HG02763 (cell line): ENCODE data around the gene TNKS1BP1.

ENCODE experiments used
- ATAC-seq: cut with Tn5 transposase; IDR thresholded peaks from one replicate; pipeline ENCODE4 v1.9.1; 2021; ENCODE audit warnings: mild to moderate bottlenecking, moderate library complexity; ENCODE audit not compliant: unreplicated experiment

Gene TNKS1BP1

GRCh38 chr11:57332694-57333440, 8.1 kb upstream of the TNKS1BP1 start:
- ATAC-seq: no peak

DNA sequence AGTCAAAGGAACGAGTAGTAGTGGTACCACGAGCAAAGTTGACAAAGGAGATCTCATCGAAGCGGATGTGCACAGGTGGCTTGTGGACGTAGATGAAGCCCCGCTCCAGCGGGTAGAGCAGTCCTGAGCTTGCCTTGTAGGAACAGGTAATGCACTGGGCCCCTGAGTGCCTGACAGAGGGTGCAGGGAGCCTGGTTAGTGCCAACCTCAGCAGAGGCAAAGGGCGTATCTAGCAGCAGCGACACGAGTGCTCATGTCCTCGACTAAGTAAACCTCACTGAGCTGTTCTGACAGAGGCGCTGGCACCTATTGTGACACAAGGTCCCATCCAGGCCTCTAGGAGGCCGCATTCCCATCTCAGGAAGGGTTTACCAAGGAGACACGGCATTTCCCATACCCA, 7.0 kb upstream of the TNKS1BP1 start:
- ATAC-seq: no peak

DNA sequence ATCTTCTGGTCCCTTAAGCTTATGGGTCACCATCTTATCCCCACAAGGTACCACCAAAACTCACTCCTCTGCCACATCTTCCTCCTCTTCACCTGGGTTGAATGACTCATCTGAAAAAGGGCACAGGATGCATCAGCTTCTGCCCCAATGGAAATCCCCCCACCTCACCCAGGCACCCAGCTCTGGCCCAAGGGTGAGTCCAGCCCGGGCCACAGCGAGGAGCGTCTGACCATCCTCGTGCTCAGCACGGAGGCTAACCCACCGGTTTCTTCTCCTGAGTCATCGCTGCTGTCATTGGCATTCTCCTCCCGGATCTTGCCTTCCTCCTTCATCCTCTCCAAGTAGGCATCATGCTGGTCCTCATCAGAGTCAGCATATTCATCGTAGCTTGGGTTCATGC, 5.3 kb upstream of the TNKS1BP1 start:
- ATAC-seq: no peak

DNA sequence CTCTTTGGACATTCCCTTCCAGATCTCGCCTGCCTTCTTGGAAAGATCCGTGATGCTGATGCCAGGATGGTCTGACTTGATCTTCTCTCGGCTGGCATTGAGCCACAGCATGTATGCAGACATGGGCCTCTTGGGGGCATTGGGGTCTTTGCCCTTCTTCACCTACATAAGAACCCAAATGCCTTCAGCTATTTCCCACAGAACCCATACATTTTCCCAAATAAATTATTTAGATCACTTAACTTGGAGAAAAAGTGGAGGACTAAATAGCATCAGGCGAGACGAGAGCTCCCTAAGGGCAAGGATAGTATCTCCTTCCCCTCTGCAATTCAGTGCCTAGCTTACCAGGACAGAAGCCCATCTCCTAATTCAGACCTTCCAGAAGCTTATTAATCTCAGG, 3.0 kb upstream of the TNKS1BP1 start:
- ATAC-seq: no peak

GRCh38 chr11:57325735-57326048, 940 bp upstream of the TNKS1BP1 start:
- no peak for ATAC-seq

DNA sequence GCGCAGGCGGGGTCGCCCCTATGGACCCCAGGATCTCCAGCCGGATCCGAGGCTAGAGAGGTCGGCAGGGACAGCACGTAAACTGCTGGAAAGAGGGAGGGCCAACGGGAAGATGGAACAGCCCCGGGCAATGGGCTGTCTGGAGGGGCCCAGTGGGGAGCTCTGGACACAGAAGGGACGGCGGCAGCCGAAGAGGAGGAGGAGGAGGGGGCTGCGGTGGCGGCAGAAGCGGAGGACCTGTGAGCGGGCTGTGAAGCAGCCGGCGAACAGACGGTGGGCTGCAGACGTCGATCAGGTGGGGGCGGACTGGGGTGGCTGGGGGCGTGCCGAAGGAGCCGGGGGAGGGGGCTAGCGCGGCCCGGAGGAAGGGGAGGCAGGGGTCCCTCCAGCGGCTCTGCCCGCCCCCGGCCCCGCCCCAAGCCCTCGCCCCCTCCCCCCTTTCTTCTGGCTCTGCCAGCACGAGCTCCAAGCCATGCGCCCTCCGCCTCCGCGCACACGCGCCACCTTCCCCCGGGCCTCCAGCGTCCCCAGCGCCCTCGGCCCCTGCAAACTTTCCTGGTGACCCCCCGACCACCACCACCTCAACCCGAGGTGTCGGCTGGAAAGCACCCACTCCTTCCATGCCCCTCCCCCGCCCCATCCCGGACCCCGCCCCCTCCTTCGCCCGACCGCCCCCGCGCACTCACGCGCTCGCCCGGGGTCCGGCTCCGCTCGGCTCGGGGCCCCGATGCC, 432 bp downstream of the TNKS1BP1 start:
- no peak for ATAC-seq

DNA sequence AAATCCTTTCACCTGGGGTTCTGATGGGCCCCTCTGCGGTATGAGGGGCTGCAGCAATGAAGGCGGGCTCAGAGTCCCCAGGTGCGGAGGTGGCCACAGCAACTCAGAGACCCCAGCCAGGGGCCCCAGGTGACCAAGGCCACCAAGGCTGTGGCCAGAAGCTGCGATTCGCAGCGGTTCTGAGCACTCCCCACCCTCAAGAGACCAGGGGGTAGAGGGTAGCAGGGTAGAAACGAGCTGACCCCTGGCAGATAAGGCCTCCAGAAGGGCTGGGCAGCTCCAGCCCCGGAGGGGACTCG, 948 bp downstream of the TNKS1BP1 start:
- no peak for ATAC-seq

GRCh38 chr11:57323167-57323854, 1.4 kb downstream of the TNKS1BP1 start:
- no peak for ATAC-seq

- ATAC-seq: no peak
Observed at GRCh38 chr11:57322256-57323166, 2.2 kb downstream of the TNKS1BP1 start.

- no peak for ATAC-seq
Observed at GRCh38 chr11:57321388-57322255, 3.1 kb downstream of the TNKS1BP1 start.

- ATAC-seq: no peak
Observed at GRCh38 chr11:57320719-57321387, 3.9 kb downstream of the TNKS1BP1 start.

DNA sequence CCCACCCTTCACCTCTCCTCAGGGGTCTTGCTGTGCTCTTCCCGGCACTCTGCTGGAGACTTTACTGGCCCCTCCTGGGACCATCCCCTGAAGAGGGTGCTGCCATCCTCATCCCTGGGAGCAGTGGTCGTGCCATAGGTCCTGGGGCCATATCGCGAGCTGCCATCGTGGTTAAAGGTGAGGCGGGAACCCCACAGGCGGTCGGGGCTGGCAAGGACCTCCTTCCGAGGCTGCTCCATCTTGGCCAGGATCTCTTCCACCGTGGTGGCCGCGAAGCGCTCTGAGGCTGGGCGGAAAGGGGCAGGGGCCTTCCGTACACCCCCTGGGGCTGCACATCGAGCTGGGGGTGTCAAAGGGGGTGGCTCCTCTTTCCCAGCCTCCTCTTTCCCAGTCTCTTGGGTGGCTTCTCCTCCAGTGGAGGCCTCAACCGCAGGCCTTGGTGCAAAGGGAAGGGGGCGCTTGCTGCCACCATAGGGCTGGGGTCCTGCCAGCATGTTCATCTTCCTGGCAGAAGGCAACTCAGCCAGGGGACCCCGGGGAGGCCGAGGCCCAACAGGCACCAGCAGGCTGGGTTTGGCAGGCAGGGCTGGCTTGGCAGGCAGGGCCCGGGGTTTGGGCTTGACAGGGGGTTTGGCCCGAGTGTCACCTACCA, 4.6 kb downstream of the TNKS1BP1 start:
- ATAC-seq: no peak

DNA sequence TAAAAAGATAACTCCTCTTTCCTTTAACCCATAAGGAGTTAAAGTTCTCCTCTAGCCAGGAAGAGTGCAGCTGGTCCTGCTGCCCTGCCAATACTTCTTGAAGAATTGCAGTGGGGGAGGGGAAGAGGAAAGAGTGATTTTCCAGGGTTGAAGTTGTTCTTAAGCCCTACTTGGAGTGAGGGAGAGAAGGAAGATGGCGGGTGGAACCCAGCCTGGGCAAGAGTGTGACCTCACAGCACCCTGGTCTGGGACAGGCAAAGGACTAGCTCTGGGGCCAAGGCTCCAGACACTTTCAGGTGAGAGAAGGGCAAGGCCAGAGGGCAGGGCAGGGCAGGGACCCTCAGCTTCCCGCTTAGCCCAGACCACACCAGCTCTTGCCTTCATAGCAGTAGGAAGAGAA, 6.6 kb downstream of the TNKS1BP1 start:
- no peak for ATAC-seq

GRCh38 chr11:57316017-57316416, 8.7 kb downstream of the TNKS1BP1 start:
- no peak for ATAC-seq

- ATAC-seq: no peak
Observed at GRCh38 chr11:57315491-57315890, 9.3 kb downstream of the TNKS1BP1 start.

DNA sequence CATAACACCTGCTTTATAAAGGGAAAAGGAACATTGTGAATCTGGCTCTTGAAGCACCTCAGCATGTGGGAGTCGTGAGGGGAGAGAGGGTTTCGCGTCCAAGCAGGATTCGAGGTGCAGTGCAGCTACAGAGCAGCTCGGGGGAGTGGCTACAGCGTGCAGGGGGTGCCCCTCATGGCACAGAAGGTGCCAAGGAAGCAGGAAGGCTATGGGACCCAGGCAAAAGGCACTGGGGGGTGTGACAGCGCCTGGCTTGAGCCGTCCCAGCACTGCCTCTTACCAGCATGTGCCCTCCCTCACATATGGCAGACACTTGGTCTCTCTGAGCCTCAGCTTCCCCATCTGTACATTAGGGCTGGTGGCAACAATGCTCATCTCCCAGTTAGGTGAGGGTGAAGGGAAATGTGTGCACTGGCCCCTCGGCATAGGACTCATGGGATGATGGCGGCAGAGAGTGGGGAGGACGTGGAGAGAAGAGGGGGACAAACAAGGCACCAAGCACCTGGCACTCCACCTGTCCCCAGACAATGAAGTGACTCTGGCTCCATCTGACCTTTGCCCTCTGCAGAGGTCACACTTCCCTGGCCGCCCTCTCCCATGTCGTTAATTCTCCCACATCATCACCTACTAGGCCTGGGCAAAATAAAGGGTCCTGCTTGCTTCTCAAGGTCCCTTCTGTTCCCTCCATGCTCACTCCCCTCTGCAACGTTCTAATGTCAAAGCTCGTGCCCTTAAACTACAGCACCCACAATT, 10.4 kb downstream of the TNKS1BP1 start:
- ATAC-seq: no peak

DNA sequence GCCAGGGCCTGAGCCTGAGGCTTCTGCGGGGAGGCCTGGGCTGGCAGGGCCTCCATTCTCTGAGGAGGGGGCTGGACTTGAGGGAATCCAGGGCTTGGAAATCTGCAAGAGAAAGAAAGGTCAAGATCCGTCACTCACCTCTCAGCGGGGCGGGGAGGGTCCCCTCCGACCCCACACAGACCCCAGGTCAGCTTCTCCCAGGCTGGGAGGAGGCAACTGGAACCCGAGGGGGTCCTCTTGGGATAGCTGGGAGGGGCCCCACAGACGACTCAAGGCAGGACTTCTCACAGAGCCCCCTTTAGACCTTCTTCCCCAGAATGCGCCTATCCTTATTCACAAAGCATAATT, 11.0 kb downstream of the TNKS1BP1 start:
- no peak for ATAC-seq

DNA sequence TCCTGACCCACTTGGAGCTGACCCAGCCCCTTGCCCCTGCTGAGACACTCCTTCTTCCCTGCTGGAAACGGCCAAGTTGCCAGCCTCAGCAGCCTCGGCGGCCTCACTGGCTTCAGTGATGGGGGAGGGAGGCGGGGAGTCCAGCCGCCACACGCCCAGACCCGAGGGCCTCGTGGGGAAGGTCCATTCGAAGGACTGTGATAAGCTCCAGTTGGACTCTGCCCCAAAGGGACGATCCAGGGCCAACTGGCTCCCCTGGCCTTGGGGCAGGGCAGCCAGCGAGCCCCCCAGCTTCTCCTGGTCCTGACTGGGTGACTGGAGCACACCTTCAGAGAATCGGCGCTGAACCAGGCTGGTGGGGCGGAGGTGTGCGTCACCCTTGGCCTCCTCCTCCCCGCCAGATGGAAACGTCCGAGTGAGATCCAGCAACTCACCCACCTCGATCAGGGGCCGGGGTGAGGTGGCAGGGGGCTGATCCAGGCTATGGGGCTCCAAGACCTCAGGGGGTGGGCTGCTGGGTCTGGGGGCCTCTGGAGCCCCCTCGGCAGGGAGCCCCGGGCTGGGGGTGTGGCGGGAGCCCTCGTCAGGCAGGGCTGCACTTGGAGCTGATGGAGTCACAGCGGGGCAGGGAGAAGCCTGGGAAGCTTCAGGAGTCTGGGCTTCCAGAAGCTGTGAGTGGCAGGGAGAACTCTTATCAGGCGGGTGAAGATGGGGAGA, 11.5 kb downstream of the TNKS1BP1 start:
- no peak for ATAC-seq
